ENCODE results near the gene PRKACA.
A peak's percentile ranks its signal among the peaks of the same experiment; 100 is the strongest.

- TF ChIP-seq POLR2A (IDR thresholded peaks at IDR 0.05), result no peak
- TF ChIP-seq, protein P1, sequence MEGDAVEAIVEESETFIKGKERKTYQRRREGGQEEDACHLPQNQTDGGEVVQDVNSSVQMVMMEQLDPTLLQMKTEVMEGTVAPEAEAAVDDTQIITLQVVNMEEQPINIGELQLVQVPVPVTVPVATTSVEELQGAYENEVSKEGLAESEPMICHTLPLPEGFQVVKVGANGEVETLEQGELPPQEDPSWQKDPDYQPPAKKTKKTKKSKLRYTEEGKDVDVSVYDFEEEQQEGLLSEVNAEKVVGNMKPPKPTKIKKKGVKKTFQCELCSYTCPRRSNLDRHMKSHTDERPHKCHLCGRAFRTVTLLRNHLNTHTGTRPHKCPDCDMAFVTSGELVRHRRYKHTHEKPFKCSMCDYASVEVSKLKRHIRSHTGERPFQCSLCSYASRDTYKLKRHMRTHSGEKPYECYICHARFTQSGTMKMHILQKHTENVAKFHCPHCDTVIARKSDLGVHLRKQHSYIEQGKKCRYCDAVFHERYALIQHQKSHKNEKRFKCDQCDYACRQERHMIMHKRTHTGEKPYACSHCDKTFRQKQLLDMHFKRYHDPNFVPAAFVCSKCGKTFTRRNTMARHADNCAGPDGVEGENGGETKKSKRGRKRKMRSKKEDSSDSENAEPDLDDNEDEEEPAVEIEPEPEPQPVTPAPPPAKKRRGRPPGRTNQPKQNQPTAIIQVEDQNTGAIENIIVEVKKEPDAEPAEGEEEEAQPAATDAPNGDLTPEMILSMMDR (IDR thresholded peaks at IDR 0.05), result peak in 1 of 3 donors; percentile 18
Measured at GRCh38 chr19:14048443-14049153, 69.0 kb downstream of the PRKACA start.
